Coronary artery (tissue), 2 donors: ENCODE data around the gene ZNF106.
A peak's percentile ranks its signal among the peaks of the same experiment; 100 is the strongest.

ENCODE experiments used
- DNase-seq: peaks from one replicate; pipeline ENCODE4 v3.0.0-alpha.2; 2017; ENCODE audit warnings: low spot score
- H3K27ac ChIP-seq, 2 donors: fragments of 200-600 bp; sonication (generic); one replicate each; pipeline ENCODE4 v1.5.1; 2016 to 2019
- H3K4me3 ChIP-seq: fragments of 200-600 bp; sonication (generic); 2 replicates; pipeline ENCODE4 v1.5.1; 2016; ENCODE audit warnings: mild to moderate bottlenecking, moderate library complexity
- TF ChIP-seq, protein P1 (sequence below): fragments of 200-600 bp; sonication (generic); IDR thresholded peaks from one replicate; pipeline ENCODE4 v1.5.1; 2019; ENCODE audit warnings: antibody characterized with exemption

ZNF106 gene

DNA sequence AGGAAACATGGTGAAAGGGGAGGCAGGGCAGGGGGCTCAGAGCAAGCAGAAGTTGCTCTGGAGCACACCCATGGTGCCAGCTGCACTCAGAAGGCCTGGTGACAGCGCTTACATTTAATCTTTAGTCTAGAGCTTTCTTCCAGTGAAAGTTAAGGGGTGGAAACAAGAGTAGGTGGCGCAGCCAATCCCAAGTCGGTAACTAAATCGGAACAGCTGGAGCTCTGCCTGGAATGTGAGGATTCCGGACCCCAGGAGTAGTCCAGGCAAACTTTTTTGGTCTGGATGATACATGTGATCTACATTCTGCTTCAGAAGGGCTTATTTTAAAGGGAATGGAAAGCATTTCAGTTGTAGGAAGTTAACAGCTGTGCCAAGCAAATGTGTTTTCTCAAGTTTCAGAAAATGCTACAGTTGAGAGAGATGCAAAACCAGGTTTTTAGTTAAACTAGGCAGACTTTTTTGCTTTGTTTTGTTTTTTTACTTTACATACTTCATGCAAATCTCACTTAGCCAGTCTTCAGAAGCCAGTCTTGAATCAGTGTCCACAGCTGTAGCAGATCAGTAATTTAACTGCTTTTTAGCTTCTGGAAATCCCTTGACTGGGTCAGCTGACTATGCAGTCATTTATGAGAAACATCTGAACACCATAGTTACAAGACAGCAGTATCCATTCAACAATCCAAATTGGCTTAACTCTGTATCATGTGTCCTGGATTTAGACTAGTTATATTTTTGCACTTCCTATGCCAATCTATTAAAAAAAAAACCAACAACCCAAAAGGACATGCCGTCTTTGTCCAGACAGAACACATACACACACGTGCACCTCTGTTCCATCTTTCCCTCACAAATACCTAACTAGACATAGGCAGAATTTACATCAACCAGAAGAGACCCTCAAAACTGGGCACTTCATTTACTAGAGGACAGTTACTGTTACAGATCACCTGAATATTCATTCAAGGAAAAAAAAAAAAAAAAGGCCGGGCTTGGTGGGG lies 33.2 kb downstream of the ZNF106 start:
- TF ChIP-seq, protein P1, sequence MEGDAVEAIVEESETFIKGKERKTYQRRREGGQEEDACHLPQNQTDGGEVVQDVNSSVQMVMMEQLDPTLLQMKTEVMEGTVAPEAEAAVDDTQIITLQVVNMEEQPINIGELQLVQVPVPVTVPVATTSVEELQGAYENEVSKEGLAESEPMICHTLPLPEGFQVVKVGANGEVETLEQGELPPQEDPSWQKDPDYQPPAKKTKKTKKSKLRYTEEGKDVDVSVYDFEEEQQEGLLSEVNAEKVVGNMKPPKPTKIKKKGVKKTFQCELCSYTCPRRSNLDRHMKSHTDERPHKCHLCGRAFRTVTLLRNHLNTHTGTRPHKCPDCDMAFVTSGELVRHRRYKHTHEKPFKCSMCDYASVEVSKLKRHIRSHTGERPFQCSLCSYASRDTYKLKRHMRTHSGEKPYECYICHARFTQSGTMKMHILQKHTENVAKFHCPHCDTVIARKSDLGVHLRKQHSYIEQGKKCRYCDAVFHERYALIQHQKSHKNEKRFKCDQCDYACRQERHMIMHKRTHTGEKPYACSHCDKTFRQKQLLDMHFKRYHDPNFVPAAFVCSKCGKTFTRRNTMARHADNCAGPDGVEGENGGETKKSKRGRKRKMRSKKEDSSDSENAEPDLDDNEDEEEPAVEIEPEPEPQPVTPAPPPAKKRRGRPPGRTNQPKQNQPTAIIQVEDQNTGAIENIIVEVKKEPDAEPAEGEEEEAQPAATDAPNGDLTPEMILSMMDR, result no peak
- Histone ChIP-seq H3K4me3 (peak overlapping the region; percentile 63), H3K27ac (peak overlapping the region; percentile 83 to 89)
- peak; percentile 86 for DNase-seq

DNA sequence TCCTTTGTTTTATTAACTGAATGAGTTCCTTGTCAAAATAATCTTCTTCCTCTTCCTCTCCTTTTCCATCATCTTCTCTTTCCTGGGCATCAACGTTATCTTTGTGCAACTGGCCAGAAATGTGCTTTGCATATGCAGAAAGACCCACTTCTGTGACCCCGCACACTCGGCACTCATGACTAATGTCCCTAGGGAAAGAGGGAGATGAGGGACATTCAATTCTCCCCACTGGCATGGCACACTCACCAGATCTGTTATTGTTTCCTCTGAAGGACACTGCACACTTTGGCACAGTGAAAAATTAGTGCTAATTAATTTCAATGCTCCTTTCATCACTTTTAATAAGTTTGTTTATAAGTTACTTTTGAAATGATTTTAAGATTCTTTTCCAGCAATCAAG lies 34.0 kb downstream of the ZNF106 start:
- no peak for DNase-seq
- H3K4me3 ChIP-seq, result peak overlapping the region; percentile 63
- peak overlapping the region; percentile 83 to 89 for H3K27ac ChIP-seq
- TF ChIP-seq, protein P1, result no peak

DNA sequence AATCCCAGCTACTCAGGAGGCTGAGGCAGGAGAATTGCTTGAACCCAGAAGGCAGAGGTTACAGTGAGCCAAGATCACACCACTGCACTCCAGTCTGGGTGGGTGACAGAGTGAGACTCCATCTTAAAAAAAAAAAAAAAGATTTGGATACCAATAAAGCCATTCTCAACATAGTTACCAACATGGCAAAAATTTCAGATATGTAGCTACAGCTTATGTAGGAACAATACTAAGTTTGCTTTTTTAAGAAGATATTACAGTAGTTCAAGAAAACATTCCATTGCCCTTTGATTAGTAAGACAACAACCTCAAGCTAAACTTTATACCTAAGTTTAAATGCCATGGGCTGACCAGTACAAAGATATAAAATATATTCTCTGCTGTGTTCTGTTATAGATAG lies 34.4 kb downstream of the ZNF106 start:
- TF ChIP-seq, protein P1, result no peak
- DNase-seq, result no peak
- peak overlapping the region; percentile 63 for H3K4me3 ChIP-seq
- peak overlapping the region; percentile 83 to 89 for H3K27ac ChIP-seq

DNA sequence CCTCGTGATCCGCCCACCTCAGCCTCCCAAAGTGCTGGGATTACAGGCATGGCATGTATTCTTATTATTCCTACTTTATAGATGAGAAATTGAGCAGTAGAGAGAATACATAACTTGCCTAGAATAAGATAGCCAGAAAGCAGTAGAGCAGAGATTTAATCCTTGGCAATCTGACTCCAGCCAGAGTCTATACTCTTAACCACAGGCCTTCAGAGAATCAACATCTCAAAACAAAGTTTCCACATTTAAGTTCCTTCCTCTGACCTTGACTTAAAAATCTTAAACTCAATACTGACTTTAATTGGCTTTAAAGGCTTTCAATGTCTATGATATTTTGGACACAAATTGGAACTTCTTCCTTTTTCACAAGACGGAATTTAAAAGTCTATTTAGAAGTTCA lies 37.1 kb downstream of the ZNF106 start:
- Histone ChIP-seq H3K27ac (no peak overlapping the region), H3K4me3 (no peak overlapping the region)
- no peak for DNase-seq
- TF ChIP-seq, protein P1, result no peak

DNA sequence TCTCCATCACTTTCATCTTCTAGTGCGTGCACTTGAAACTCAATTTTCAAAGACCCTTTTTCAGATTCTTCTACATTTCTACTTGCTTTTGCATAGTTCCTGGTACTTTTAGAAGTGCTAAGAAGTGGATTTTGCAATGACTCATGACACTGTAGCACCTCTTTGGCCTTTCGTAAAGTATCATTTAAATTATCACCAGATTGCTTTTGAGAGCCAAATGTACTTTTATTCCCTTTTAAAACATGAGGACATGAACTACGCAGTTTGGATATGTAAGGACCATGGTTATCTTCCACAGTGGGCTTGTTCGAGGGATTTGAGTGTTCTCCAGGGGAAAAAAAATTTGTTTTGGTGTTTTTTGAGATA lies 40.5 kb downstream of the ZNF106 start:
- no peak overlapping the region for H3K4me3 ChIP-seq
- H3K27ac ChIP-seq, result no peak overlapping the region
- no peak for DNase-seq
- TF ChIP-seq, protein P1, result no peak

DNA sequence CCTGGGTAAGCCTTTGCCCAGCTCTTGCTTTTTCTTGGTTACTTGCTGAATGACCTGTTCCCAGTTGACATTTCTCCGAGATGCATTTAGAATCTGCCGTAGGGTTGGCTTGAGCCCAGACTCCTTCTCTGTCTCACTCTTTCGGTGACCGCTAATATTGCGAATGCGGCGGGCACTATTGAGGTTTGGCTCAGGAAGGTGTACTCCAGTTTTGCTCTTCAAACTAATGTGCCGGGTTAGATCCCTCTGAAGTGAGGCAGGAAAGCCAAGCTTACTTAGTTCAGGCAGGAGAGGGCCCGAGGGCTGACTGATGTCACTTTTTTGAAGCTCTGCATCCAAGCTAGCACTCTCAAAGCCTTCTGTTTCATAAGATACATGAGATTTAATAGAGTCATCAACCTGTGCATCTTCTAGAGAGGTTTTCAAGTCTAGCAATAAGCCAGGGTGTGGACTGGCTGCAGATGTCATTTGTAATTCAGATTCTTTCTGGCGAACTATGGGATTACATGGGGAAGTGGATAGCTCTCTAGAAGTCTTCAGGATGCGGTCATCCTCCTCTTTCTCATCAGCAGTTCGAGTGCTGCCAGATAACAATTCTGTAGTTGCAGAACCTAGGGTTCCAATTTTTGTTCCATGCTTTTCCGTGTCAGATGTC lies 41.0 kb downstream of the ZNF106 start:
- no peak overlapping the region for H3K27ac ChIP-seq
- H3K4me3 ChIP-seq, result no peak overlapping the region
- no peak for DNase-seq
- TF ChIP-seq, protein P1, result no peak
